ENCODE data around the gene IER3IP1.

Gene IER3IP1

GRCh38 chr18:47120428-47120827 is 55.7 kb downstream of the IER3IP1 start:
- in situ Hi-C loops (cut with MboI; ENCODE audit: low sequenced_read_pairs, unreplicated experiment) = no loop called here
- TF ChIP-seq, protein P1, sequence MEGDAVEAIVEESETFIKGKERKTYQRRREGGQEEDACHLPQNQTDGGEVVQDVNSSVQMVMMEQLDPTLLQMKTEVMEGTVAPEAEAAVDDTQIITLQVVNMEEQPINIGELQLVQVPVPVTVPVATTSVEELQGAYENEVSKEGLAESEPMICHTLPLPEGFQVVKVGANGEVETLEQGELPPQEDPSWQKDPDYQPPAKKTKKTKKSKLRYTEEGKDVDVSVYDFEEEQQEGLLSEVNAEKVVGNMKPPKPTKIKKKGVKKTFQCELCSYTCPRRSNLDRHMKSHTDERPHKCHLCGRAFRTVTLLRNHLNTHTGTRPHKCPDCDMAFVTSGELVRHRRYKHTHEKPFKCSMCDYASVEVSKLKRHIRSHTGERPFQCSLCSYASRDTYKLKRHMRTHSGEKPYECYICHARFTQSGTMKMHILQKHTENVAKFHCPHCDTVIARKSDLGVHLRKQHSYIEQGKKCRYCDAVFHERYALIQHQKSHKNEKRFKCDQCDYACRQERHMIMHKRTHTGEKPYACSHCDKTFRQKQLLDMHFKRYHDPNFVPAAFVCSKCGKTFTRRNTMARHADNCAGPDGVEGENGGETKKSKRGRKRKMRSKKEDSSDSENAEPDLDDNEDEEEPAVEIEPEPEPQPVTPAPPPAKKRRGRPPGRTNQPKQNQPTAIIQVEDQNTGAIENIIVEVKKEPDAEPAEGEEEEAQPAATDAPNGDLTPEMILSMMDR (IDR thresholded peaks at IDR 0.05; ENCODE audit: borderline replicate concordance, control extremely low read depth, extremely low read depth, insufficient read depth, missing control alignments) = no peak
- DNase-seq (ENCODE audit: low spot score) = peak; percentile 13

- TF ChIP-seq, protein P1 (IDR thresholded peaks at IDR 0.05; ENCODE audit: borderline replicate concordance, control extremely low read depth, extremely low read depth, insufficient read depth, missing control alignments) = no peak
- no peak for DNase-seq (ENCODE audit: low spot score)
- in situ Hi-C loops (cut with MboI; ENCODE audit: low sequenced_read_pairs, unreplicated experiment) = no loop called here
Measured at GRCh38 chr18:47118981-47119380, 57.2 kb downstream of the IER3IP1 start.

- in situ Hi-C loops (cut with MboI; ENCODE audit: low sequenced_read_pairs, unreplicated experiment) = no loop called here
- TF ChIP-seq, protein P1 (IDR thresholded peaks at IDR 0.05; ENCODE audit: borderline replicate concordance, control extremely low read depth, extremely low read depth, insufficient read depth, missing control alignments) = no peak
- no peak for DNase-seq (ENCODE audit: low spot score)
Measured at GRCh38 chr18:47115205-47115604, 61.0 kb downstream of the IER3IP1 start.

DNA sequence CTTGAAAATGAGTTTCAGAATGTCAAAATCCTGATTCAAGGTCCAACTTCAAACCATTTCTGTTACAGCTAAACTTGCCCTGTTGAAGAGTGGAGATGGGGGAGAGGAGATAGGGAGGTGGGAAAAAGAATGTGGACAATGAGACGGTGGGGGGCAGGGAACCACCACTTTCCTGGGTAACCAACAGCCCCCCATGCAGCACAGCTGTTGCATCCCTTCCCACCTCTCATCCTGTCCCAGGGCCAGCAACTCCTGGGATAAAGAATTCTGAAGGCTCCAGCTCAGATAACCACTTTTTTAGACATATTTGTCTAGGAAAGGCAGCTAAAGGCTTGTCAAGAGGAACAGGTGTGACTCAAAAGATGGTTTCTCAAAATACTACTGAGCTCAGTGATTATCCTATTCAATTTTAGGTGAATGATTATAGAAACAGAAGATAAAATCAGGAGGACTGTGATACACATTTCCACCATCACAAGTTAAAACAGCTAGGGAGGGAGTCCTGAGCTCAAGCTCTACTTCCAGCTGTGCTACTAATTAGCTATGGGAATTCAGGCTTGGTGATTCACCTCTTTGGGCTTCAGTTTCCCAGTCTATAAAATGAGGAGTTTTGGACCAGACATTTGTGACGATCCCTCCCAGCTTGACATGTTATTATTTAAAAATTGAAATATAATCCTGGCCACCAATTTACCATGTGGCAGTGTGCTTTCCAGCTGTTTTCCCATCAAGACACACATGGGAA is 62.2 kb downstream of the IER3IP1 start:
- no peak for DNase-seq (ENCODE audit: low spot score)
- TF ChIP-seq, protein P1 (IDR thresholded peaks at IDR 0.05; ENCODE audit: borderline replicate concordance, control extremely low read depth, extremely low read depth, insufficient read depth, missing control alignments) = no peak
- in situ Hi-C loops (cut with MboI; ENCODE audit: low sequenced_read_pairs, unreplicated experiment) = no loop called here

GRCh38 chr18:47110492-47111274 is 65.5 kb downstream of the IER3IP1 start:
- TF ChIP-seq, protein P1 (IDR thresholded peaks at IDR 0.05; ENCODE audit: borderline replicate concordance, control extremely low read depth, extremely low read depth, insufficient read depth, missing control alignments) = no peak
- DNase-seq (ENCODE audit: low spot score) = no peak
- in situ Hi-C loops (cut with MboI; ENCODE audit: low sequenced_read_pairs, unreplicated experiment) = no loop called here

- TF ChIP-seq, protein P1 (IDR thresholded peaks at IDR 0.05; ENCODE audit: borderline replicate concordance, control extremely low read depth, extremely low read depth, insufficient read depth, missing control alignments) = no peak
- in situ Hi-C loops (cut with MboI; ENCODE audit: low sequenced_read_pairs, unreplicated experiment) = loop anchor here (10.0 kb wide), 1 partner anchor 95 kb away; no protein-coding TSS in a partner anchor
Measured at GRCh38 chr18:47109720-47110119, 66.4 kb downstream of the IER3IP1 start.

More at GRCh38 chr18:47109720-47110119, 66.4 kb downstream of the IER3IP1 start:
- DNase-seq (ENCODE audit: low spot score) = no peak
